HG03139 (cell line): ENCODE results near the gene C1orf21.

Experiments used
- ATAC-seq: cut with Tn5 transposase; IDR thresholded peaks from one replicate; pipeline ENCODE4 v1.9.1; 2021; ENCODE audit not compliant: unreplicated experiment

The C1orf21 gene

DNA sequence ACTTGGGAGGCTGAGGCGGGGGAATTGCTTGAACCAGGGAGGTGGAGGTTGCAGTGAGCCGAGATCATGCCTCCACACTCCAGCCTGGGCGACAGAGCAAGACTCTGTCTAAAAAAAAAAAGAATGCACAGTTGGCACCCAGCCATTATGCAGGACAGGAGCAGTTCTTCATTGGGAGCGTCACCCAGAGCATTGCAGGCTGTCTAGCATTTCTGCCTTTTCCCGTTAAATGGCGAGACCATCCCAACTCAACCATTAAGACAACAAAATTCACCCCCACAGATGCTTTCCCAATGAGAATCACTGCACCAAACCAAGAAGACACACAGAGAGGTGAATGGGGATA, 262.0 kb downstream of the C1orf21 start:
- ATAC-seq = no peak

DNA sequence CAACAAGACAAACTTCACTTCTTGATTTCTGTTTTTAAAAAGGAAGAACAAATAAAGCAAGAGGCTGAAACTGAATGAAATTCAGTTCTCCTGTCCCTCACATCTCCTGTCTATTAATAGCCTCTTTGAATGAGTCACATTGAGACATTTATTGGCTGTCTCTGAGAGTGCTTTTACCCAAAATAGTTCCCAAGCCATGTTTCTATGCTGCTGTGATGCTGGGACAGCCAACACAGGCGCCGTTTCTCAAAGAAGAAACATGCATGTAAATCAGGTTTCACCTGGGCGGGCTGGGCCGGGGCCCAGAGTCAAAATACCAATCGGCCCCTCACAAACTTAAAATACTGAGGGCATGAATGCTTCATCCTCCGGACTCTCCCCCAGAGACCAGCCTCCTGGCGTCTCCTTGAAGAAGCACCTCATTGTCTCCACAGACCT, 262.6 kb downstream of the C1orf21 start:
- no peak for ATAC-seq

DNA sequence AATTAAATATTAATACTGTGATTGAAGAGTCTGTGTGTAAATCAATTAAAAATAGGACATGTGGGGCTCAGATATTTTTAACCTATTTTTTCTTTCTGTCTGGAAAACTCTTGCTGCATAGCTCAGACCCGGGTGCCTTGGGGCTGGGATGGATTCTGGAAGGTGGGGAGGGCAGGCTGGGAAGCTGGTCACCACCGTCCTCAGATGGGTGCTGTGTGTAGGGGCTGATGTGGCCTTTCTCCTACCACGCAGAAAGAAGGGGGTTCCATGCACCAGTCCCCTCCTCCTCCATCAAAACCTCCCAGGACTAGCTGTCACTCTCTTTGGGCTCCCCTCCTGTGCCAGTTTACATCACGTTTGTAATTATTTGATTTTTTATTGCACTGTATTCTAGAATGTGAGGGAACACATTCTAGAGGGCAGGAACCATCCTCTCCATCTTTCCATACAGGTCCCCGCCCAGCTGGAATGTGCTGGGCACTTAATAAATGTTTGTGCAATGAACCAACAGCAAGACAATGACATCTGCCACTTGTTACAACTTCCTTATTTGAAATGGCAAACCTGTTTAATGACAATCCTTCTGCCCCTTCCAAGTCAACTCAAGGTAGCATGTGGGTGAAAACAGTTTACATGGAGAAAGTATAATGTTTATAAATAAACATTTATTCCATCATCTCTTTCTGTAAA, 263.5 kb downstream of the C1orf21 start:
- no peak for ATAC-seq

DNA sequence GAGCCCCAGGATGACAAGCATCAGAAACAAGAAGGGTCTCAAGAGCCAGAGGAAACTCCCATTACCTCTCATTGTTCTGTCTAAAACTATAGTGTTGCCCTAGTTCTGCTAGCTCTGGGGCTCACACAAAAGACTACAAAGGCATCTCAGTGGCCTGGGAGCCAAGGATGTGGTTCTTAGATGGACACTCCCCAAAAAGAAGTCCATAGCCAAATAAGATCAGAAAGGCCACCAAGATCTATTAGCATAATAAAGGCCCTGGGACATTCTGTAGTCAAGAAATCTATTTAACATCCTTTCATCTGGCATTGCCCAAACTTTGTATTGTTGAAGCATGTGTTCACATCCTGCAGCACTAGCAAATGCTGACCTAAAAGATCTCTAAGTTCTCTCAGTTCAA, 268.4 kb downstream of the C1orf21 start:
- no peak for ATAC-seq

DNA sequence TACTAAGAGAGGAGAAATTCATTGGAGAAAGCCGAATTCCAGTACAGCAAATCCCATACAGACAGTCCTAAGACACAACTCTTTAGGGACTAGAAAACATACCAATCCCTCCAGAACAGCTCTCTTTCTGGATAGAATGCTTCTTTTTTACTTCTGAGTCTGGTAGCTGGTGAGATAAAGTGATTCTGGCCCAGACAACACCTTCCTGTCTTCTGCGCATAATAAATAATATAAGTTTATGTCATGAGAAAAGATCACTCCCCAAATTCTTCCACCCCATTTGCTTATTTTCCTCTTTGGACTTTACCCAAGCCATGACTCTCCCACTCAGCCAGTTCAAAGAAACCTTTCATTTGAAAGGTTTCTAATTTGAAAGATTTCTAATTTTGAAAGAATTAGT, 269.4 kb downstream of the C1orf21 start:
- ATAC-seq = no peak

DNA sequence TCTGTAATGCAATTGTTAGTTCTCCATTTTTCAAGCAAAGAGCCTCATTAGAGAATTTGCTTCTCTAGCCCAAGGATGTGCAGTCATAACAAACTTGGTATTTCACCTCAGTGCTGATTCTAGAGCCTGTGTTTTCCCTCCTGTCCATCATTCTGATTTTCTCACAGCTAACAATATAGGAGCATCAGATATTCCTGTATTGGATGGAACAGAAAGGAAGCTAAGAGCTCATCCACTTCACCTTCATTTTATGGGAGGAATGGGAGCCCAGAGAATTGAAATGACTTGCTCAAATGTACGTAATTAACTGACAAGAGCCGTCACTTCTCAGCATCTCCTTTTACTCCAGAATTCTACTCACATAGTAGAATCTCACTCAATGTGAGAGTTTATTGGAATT, 271.2 kb downstream of the C1orf21 start:
- no peak for ATAC-seq

DNA sequence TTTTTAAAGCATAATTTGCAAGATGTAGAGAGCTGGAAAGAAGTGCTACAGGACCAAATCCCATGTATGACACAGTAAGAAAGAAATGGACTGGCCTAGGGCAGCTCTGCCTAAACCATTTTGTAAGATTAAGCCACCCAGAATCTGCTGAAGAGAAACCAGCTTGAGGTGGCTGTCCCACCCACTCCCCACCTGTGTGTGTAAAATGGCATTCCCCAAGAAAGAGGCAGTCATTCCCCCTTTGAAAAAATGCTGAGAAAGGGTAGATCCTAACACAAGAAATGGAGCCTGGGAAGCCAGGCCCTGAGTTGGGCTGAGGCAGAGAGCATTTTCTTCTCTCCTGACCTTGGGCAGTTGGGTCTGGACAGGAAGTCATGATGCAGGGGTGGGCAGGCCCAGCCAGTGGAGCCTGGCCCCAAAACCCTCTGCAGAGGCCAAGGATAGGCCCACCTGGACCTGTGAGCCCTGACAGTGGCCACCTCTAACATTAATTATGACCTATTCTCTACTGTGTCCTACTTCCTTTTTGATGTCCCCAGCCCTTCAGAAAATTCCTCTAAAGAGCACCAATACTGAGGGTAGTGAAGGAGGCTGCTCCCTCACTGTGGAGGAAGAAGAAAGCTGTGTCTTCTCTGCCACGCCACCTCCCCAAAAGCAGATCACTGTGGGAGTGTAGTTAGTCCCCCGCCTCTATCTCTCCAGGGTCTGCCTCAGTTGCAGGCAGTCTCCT, 273.8 kb downstream of the C1orf21 start:
- ATAC-seq = no peak

DNA sequence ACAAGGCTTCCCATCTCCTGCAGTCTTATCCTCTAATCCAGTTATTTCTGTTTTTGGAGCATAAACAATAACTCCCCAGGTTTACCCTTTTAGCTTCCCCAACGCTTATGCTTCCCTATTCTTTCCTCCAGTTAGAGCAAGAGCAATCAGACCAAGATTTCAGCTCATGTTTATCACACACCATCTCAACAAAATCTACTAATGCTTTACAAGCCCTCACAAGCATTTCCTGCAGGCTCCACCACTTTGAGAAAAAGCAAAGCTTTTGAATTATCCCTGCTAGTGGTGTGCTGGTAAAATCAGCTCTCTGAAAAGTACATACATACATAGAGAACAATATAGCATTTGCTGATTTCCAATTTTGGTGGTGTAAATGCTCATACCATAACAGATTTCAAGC, 275.0 kb downstream of the C1orf21 start:
- ATAC-seq = no peak

DNA sequence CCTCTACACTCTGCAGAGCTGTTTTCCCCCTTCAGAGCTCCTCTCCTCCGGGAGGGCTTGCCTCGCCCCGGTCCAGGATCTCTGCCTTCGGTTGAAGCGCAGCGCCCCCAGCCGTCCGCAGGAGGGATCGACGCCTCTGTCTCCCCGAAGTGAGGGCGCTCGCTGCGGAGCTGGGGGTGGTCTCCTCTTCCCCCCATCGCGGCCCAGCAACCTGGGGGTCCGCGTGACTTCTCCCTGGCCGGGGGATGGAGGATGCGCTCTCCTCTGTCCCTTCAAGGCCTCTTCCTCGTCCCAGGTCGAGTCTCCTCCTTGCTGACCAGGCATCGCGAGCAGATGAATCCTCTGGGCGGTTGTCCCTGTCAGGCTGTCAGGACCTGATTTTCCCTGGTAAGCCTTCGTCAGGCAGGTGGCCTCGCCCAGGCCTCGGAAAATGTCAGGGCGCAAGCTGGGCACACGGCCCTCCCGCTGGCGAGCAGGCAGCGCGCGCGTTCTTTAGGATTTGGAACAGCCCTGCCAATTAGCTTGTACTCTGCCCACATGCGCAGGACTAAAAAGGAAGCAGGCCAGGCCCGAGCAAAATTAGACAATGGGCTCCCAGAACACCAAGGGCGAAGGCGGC, 277.3 kb downstream of the C1orf21 start:
- ATAC-seq = no peak

DNA sequence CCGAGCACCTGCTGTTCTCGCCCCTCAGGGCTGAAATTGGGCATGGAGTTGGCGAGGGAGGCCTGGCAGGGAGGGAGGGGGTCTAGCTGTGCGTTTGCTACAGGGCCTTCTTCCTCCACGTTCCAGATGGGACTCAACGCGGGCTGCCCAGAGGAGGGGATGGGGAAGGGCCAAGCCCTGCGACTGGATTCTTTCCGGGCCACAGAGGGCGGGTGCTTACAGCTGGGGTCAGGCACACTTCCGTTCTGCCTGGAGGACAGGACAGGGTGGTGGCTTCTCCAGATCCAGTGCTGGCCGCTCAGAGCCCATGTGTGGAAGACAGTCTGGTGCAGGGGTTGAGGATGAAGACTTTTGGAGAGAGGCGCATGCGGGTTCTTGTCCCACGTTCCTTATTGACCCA, 277.8 kb downstream of the C1orf21 start:
- ATAC-seq = no peak

DNA sequence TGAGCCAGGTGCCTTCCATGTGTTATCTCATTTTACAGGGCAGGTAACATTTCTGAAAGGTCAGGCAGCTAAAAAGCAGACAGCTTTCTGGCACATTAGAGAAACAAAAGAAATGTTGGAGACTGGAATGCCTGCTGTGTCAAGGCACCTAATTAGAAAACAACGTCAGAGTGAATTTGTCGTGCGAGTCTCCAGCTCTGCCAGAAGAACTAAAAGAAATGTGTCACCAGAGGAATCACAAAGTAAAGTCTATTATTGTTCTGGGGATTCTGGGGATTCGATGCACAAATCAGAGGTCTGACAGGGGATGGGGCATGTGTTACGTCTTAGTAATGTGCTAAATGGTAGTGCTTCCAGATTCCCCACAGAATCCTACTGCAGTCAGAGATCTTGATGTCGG, 278.5 kb downstream of the C1orf21 start:
- no peak for ATAC-seq

DNA sequence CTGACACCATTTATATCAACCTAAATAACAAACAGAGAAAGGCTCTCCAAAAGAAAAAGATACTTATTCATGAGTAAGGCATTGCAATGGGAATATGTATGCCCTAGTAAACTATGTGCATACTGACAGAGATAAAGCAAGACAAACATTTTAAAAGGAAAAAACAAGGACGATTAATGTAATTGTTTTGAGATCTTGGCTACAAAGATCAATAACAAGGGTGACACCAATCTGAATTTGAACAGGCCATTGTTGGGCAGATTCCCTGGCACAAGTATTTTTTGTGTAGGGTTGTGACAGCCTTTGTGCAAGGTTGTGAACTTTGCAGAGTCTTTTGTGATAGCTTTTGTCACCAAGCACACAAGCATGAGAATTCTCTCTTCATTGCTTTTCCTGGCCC, 282.6 kb downstream of the C1orf21 start:
- no peak for ATAC-seq

DNA sequence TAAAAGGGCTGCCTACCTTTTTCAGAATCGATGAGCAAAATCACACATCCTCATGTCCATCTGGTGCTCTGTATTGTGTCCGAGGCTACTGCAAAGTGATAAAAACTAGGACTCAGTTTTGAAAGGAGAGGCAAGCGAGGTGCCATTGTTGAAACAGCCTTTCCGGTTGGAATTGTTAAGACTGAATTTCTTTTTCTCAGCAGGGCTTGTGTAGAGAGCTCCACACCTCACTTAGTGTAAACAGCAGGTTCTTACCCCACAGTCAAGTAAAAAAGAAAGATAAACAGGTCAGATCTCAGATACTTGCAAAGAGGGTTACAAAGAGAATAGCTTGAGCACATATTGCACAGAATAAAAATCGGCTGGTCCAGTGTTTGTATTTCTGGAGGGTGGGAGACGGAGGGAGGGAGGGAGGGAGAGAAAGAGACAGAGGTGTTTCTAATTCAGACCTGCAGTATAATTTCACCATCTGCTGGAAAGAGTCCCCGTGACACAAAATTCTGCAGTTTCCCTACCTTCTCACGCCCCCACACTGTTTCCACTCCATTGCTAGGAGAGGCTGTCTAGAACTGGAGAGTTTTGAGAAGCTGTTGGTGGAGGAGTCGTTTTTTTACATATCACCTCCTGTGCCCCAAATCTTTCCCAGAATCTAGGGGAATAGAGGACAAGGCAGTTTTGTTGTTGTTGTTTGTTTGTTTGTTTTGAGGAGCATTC, 285.3 kb downstream of the C1orf21 start:
- ATAC-seq = no peak

DNA sequence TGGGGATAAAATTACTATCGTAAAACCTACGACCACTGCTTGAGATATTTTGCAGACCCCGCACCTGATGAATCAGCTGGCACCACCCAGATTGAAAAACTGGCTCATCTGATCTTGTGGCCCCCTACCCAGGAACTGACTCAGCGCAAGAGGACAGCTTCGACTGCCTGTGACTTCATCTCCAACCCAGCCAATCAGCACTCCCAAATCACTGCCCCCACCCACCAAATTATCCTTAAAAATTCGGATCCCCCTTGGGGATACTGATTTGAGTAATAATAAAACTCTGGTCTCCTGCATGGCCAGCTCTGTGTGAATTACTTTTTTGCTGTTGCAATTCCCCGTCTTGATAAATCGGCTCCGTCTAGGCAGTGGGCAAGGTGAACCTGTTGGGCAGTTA, 286.5 kb downstream of the C1orf21 start:
- no peak for ATAC-seq

DNA sequence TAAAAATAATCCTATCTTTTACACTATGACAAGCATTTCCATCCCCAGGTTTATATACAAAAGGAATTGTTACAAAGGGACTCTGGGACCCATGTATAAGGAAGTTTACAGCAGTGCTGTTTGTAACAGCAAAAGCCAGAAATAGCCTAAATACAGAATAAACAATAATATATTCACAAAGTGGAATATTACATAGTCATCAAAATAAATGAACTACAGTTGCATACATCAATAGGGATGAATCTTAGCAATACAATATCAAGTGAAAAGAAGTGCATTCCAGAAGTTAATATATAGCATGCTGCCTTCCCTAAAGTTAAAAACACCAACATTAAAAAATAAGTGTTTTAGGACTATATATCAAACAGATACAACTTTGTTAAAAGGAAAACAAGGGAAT, 290.5 kb downstream of the C1orf21 start:
- ATAC-seq = no peak
